DOHH2 (cell line): ENCODE results near the gene FAM217B.

Experiments used
- H3F3A ChIP-seq: fragments of 200-600 bp; sonication (generic), shearing (Covaris generic); 2 replicates; pipeline ENCODE4 v1.6.0; 2016; ENCODE audit warnings: antibody characterized with exemption, mild to moderate bottlenecking; ENCODE audit not compliant: control insufficient read depth, insufficient read depth
- H3K27ac ChIP-seq: fragments of 200-600 bp; sonication (generic); 2 replicates; pipeline ENCODE4 v1.5.1; 2014; ENCODE audit warnings: low read depth, mild to moderate bottlenecking, low read length, moderate library complexity
- H3K27me3 ChIP-seq: fragments of 200-600 bp; sonication (generic); 2 replicates; pipeline ENCODE4 v1.6.1; 2014; ENCODE audit warnings: mild to moderate bottlenecking, low read length, mixed read lengths; ENCODE audit not compliant: control insufficient read depth
- H3K36me3 ChIP-seq: fragments of 200-600 bp; sonication (generic); 2 replicates; pipeline ENCODE4 v1.6.1; 2014; ENCODE audit warnings: mild to moderate bottlenecking, low read length, moderate library complexity, mixed read lengths; ENCODE audit not compliant: control insufficient read depth
- H3K4me1 ChIP-seq: fragments of 200-600 bp; sonication (generic); 2 replicates; pipeline ENCODE4 v1.6.1; 2014; ENCODE audit warnings: mild to moderate bottlenecking, low read length, mixed read lengths; ENCODE audit not compliant: control insufficient read depth
- H3K4me2 ChIP-seq: fragments of 200-600 bp; sonication (generic); 2 replicates; pipeline ENCODE4 v1.6.0; 2014; ENCODE audit warnings: mild to moderate bottlenecking, low read length, moderate library complexity
- H3K4me3 ChIP-seq: fragments of 200-600 bp; sonication (generic); 2 replicates; pipeline ENCODE4 v1.5.1; 2014; ENCODE audit warnings: mild to moderate bottlenecking, low read length, mixed read lengths
- H3K79me2 ChIP-seq: fragments of 200-600 bp; sonication (generic); 2 replicates; pipeline ENCODE4 v1.6.1; 2014; ENCODE audit warnings: mild to moderate bottlenecking, low read length, mixed read lengths; ENCODE audit not compliant: control insufficient read depth
- H3K9me2 ChIP-seq: fragments of 200-600 bp; sonication (generic); replicated peaks from 2 replicates; pipeline ENCODE4 v1.6.1; 2014; ENCODE audit warnings: mild to moderate bottlenecking, low read length, mixed read lengths; ENCODE audit not compliant: control insufficient read depth
- H3K9me3 ChIP-seq: fragments of 200-600 bp; sonication (generic); 2 replicates; pipeline ENCODE4 v1.6.1; 2014; ENCODE audit warnings: antibody characterized with exemption, low read length, mixed read lengths; ENCODE audit not compliant: control insufficient read depth, insufficient read depth
- H4K20me1 ChIP-seq: fragments of 200-600 bp; sonication (generic); 2 replicates; pipeline ENCODE4 v1.6.0; 2014; ENCODE audit warnings: low read depth, mild to moderate bottlenecking, antibody characterized with exemption, low read length, moderate library complexity; ENCODE audit not compliant: control insufficient read depth, insufficient read depth
- CTCF ChIP-seq: fragments of 200-600 bp; sonication (generic); IDR thresholded peaks from one replicate; pipeline ENCODE4 v1.5.1; 2014; ENCODE audit warnings: antibody characterized with exemption, mild to moderate bottlenecking, low read depth, low read length; ENCODE audit not compliant: poor library complexity, severe bottlenecking
- EZH2phosphoT487 ChIP-seq: fragments of 200-600 bp; sonication (generic); IDR thresholded peaks from 2 replicates; pipeline ENCODE4 v1.6.1; 2017; ENCODE audit warnings: borderline replicate concordance, mild to moderate bottlenecking, antibody characterized with exemption, low read length, moderate library complexity, mixed read lengths

Gene FAM217B

GRCh38 chr20:59938221-59938620 is 2.0 kb upstream of the FAM217B start:
- peaks cover 21% of the 10 kb centered on the region for H3K4me1 ChIP-seq
- peak overlapping the region; percentile 93 for H3K4me2 ChIP-seq
- H3K9me2 ChIP-seq, result no peaks in the 10 kb centered on the region
- peaks cover 27% of the 10 kb centered on the region for H3K79me2 ChIP-seq
- H3F3A ChIP-seq, result 0 out of 2 replicates have a peak, but pooled peaks cover 6% of the 10 kb centered on the region
- TF ChIP-seq EZH2phosphoT487, result no peak
- TF ChIP-seq CTCF, result no peak
- H3K36me3 ChIP-seq, result peaks cover 14% of the 10 kb centered on the region
- H4K20me1 ChIP-seq, result no peaks in the 10 kb centered on the region
- H3K9me3 ChIP-seq, result no peaks in the 10 kb centered on the region
- H3K27me3 ChIP-seq, result no peaks in the 10 kb centered on the region
- no peak overlapping the region for H3K27ac ChIP-seq
- no peak overlapping the region for H3K4me3 ChIP-seq

- Histone ChIP-seq H3K27me3 (no peaks in the 10 kb centered on the region), H3K4me1 (peaks cover 21% of the 10 kb centered on the region), H3K4me3 (no peak overlapping the region), H4K20me1 (no peaks in the 10 kb centered on the region), H3K79me2 (peaks cover 27% of the 10 kb centered on the region), H3K36me3 (peaks cover 18% of the 10 kb centered on the region), H3K9me3 (no peaks in the 10 kb centered on the region), H3F3A (0 out of 2 replicates have a peak, but pooled peaks cover 6% of the 10 kb centered on the region), H3K4me2 (peak overlapping the region; percentile 93), H3K27ac (no peak overlapping the region), H3K9me2 (no peaks in the 10 kb centered on the region)
- TF ChIP-seq CTCF, result no peak
- TF ChIP-seq EZH2phosphoT487, result no peak
These were observed 1.5 kb upstream of the FAM217B start for GRCh38 chr20:59938696-59939051.

GRCh38 chr20:59939052-59939878 is 924 bp upstream of the FAM217B start:
- Histone ChIP-seq H3K36me3 (peaks cover 24% of the 10 kb centered on the region), H4K20me1 (no peaks in the 10 kb centered on the region), H3K9me3 (no peaks in the 10 kb centered on the region), H3F3A (0 out of 2 replicates have a peak, but pooled peaks cover 6% of the 10 kb centered on the region), H3K4me3 (peak overlapping the region; percentile 99), H3K4me1 (peaks cover 21% of the 10 kb centered on the region), H3K79me2 (peaks cover 27% of the 10 kb centered on the region), H3K4me2 (peak overlapping the region; percentile 93), H3K9me2 (no peaks in the 10 kb centered on the region), H3K27ac (no peak overlapping the region), H3K27me3 (no peaks in the 10 kb centered on the region)
- no peak for TF ChIP-seq CTCF
- no peak for TF ChIP-seq EZH2phosphoT487
